Stimulated activated naive CD8-positive, alpha-beta T cell treated with anti-CD3 and anti-CD28 coated beads, Interleukin-15, Interleukin-2, amounts not matched to agents 100 ng/mL and 50 ng/mL, for 24 hours (primary cell): Measurements from ENCODE around the gene TAS2R19.
"Not testable (repeated sequence)": the region's sequence is repeated elsewhere in the genome, so short reads cannot be mapped to it uniquely, and the experiment has no call there.

Experiments
- H3K27ac Mint-ChIP-seq: one replicate; pipeline ENCODE4 v1.8.0; 2021; ENCODE audit warnings: mild to moderate bottlenecking, mixed read lengths
- H3K27me3 Mint-ChIP-seq: one replicate; pipeline ENCODE4 v1.8.0; 2021; ENCODE audit warnings: mixed read lengths
- H3K36me3 Mint-ChIP-seq: one replicate; pipeline ENCODE4 v1.8.0; 2021; ENCODE audit warnings: low read depth, mixed read lengths
- H3K4me1 Mint-ChIP-seq: one replicate; pipeline ENCODE4 v1.8.0; 2021; ENCODE audit warnings: low read depth, mixed read lengths
- H3K4me3 Mint-ChIP-seq: one replicate; pipeline ENCODE4 v1.8.0; 2021; ENCODE audit warnings: mild to moderate bottlenecking, mixed read lengths
- H3K9me3 Mint-ChIP-seq: one replicate; pipeline ENCODE4 v1.8.0; 2021; ENCODE audit warnings: mixed read lengths

TAS2R19 gene

GRCh38 chr12:11022520-11022919, at the start of gene TAS2R19:
TSS of gene TAS2R19 (minus strand) at chr12:11022620. CDS start at chr12:11022571, 49 bp downstream.
- Mint-ChIP-seq H3K27ac (no peak within 1 kb of the TSS), H3K9me3 (peaks cover 8% of the 10 kb centered on the region), H3K4me1 (peaks cover 7% of the 10 kb centered on the region), H3K36me3 (peaks cover 36% of the 10 kb centered on the region), H3K4me3 (no peak within 1 kb of the TSS), H3K27me3 (no peaks in the 10 kb centered on the region)

GRCh38 chr12:11071414-11071813, 49.0 kb upstream of the TAS2R19 start:
- no peaks in the 10 kb centered on the region for H3K9me3 Mint-ChIP-seq
- H3K36me3 Mint-ChIP-seq = peaks cover 43% of the 10 kb centered on the region
- H3K27ac Mint-ChIP-seq = no peak overlapping the region
- H3K4me3 Mint-ChIP-seq = no peak overlapping the region
- H3K27me3 Mint-ChIP-seq = no peaks in the 10 kb centered on the region
- peaks cover 18% of the 10 kb centered on the region for H3K4me1 Mint-ChIP-seq

- Mint-ChIP-seq H3K36me3 (peaks cover 45% of the 10 kb centered on the region), H3K9me3 (no peaks in the 10 kb centered on the region), H3K4me1 (peaks cover 18% of the 10 kb centered on the region), H3K27me3 (no peaks in the 10 kb centered on the region), H3K4me3 (no peak overlapping the region), H3K27ac (no peak overlapping the region)
Measured at GRCh38 chr12:11070999-11071398, 48.6 kb upstream of the TAS2R19 start.

GRCh38 chr12:11069854-11070365, 47.5 kb upstream of the TAS2R19 start:
- H3K4me3 Mint-ChIP-seq = no peak overlapping the region
- no peaks in the 10 kb centered on the region for H3K27me3 Mint-ChIP-seq
- peaks cover 54% of the 10 kb centered on the region for H3K36me3 Mint-ChIP-seq
- no peaks in the 10 kb centered on the region for H3K9me3 Mint-ChIP-seq
- H3K4me1 Mint-ChIP-seq = peaks cover 9% of the 10 kb centered on the region
- H3K27ac Mint-ChIP-seq = no peak overlapping the region

GRCh38 chr12:11067514-11067913, 45.1 kb upstream of the TAS2R19 start:
- Mint-ChIP-seq H3K27ac (no peak overlapping the region), H3K9me3 (no peaks in the 10 kb centered on the region), H3K4me1 (peaks cover 8% of the 10 kb centered on the region), H3K4me3 (no peak overlapping the region), H3K27me3 (no peaks in the 10 kb centered on the region), H3K36me3 (peaks cover 50% of the 10 kb centered on the region)

- Mint-ChIP-seq H3K36me3 (peaks cover 43% of the 10 kb centered on the region), H3K4me1 (peaks cover 27% of the 10 kb centered on the region)
- not testable (repeated sequence) for H3K27me3 Mint-ChIP-seq, H3K27ac Mint-ChIP-seq, H3K9me3 Mint-ChIP-seq, H3K4me3 Mint-ChIP-seq
Measured at GRCh38 chr12:11062194-11062593, 39.8 kb upstream of the TAS2R19 start, which contains the start of gene TAS2R46. TSS of gene TAS2R46 (minus strand) at chr12:11062294. CDS start at chr12:11062294, 0 bp downstream.

- Mint-ChIP-seq H3K4me3 (no peak overlapping the region), H3K27ac (no peak overlapping the region), H3K9me3 (no peaks in the 10 kb centered on the region), H3K36me3 (peaks cover 32% of the 10 kb centered on the region), H3K27me3 (no peaks in the 10 kb centered on the region), H3K4me1 (peaks cover 27% of the 10 kb centered on the region)
Measured at GRCh38 chr12:11059784-11060183, 37.4 kb upstream of the TAS2R19 start.

- H3K27ac Mint-ChIP-seq = no peak overlapping the region
- H3K4me1 Mint-ChIP-seq = peaks cover 27% of the 10 kb centered on the region
- no peak overlapping the region for H3K4me3 Mint-ChIP-seq
- H3K36me3 Mint-ChIP-seq = peaks cover 29% of the 10 kb centered on the region
- H3K9me3 Mint-ChIP-seq = no peaks in the 10 kb centered on the region
- H3K27me3 Mint-ChIP-seq = no peaks in the 10 kb centered on the region
Measured at GRCh38 chr12:11059041-11059440, 36.6 kb upstream of the TAS2R19 start.

GRCh38 chr12:11055306-11055705, 32.9 kb upstream of the TAS2R19 start:
- Mint-ChIP-seq H3K9me3 (peaks cover 15% of the 10 kb centered on the region), H3K4me1 (peaks cover 5% of the 10 kb centered on the region), H3K36me3 (peaks cover 40% of the 10 kb centered on the region), H3K4me3 (no peak overlapping the region), H3K27me3 (no peaks in the 10 kb centered on the region), H3K27ac (no peak overlapping the region)

- H3K4me3 Mint-ChIP-seq, H3K27ac Mint-ChIP-seq, H3K27me3 Mint-ChIP-seq, H3K4me1 Mint-ChIP-seq: not testable (repeated sequence)
- Mint-ChIP-seq H3K9me3 (peaks cover 19% of the 10 kb centered on the region), H3K36me3 (peaks cover 64% of the 10 kb centered on the region)
Measured at GRCh38 chr12:11049806-11050531, 27.5 kb upstream of the TAS2R19 start.

GRCh38 chr12:11041366-11041765, 18.9 kb upstream of the TAS2R19 start:
- not testable (repeated sequence) for H3K27me3 Mint-ChIP-seq, H3K4me3 Mint-ChIP-seq, H3K4me1 Mint-ChIP-seq, H3K27ac Mint-ChIP-seq, H3K9me3 Mint-ChIP-seq
- H3K36me3 Mint-ChIP-seq = peaks cover 66% of the 10 kb centered on the region

GRCh38 chr12:11040162-11040561, 17.7 kb upstream of the TAS2R19 start:
- H3K4me1 Mint-ChIP-seq = peaks cover 5% of the 10 kb centered on the region
- no peak overlapping the region for H3K27ac Mint-ChIP-seq
- no peaks in the 10 kb centered on the region for H3K9me3 Mint-ChIP-seq
- no peaks in the 10 kb centered on the region for H3K27me3 Mint-ChIP-seq
- peaks cover 68% of the 10 kb centered on the region for H3K36me3 Mint-ChIP-seq
- no peak overlapping the region for H3K4me3 Mint-ChIP-seq

- Mint-ChIP-seq H3K4me3 (no peak overlapping the region), H3K27ac (no peak overlapping the region), H3K9me3 (no peaks in the 10 kb centered on the region), H3K4me1 (peaks cover 5% of the 10 kb centered on the region), H3K36me3 (peaks cover 61% of the 10 kb centered on the region), H3K27me3 (no peaks in the 10 kb centered on the region)
Measured at GRCh38 chr12:11039171-11039570, 16.8 kb upstream of the TAS2R19 start.

GRCh38 chr12:11033959-11034358, 11.5 kb upstream of the TAS2R19 start:
- not testable (repeated sequence) for H3K27ac Mint-ChIP-seq, H3K4me3 Mint-ChIP-seq, H3K4me1 Mint-ChIP-seq, H3K9me3 Mint-ChIP-seq, H3K27me3 Mint-ChIP-seq
- peaks cover 47% of the 10 kb centered on the region for H3K36me3 Mint-ChIP-seq

- peaks cover 7% of the 10 kb centered on the region for H3K4me1 Mint-ChIP-seq
- peaks cover 53% of the 10 kb centered on the region for H3K36me3 Mint-ChIP-seq
- no peaks in the 10 kb centered on the region for H3K27me3 Mint-ChIP-seq
- no peak within 1 kb of the TSS for H3K4me3 Mint-ChIP-seq
- no peak within 1 kb of the TSS for H3K27ac Mint-ChIP-seq
- no peaks in the 10 kb centered on the region for H3K9me3 Mint-ChIP-seq
Measured at GRCh38 chr12:11031307-11031706, 8.9 kb upstream of the TAS2R19 start, which contains the start of gene TAS2R31. TSS of gene TAS2R31 (minus strand) at chr12:11031407. CDS start at chr12:11031335, 72 bp downstream.

GRCh38 chr12:11026118-11026517, 3.7 kb upstream of the TAS2R19 start:
- Mint-ChIP-seq H3K4me3 (no peak overlapping the region), H3K4me1 (peaks cover 7% of the 10 kb centered on the region), H3K36me3 (peaks cover 56% of the 10 kb centered on the region), H3K27ac (no peak overlapping the region), H3K27me3 (no peaks in the 10 kb centered on the region), H3K9me3 (peaks cover 8% of the 10 kb centered on the region)
